SIG-M5 (cell line): ENCODE data around the gene GPSM1.

Experiments
- DNase-seq: peaks from one replicate; lab custom pipeline; 2025; lab: John Stamatoyannopoulos, UW

Gene GPSM1

DNA sequence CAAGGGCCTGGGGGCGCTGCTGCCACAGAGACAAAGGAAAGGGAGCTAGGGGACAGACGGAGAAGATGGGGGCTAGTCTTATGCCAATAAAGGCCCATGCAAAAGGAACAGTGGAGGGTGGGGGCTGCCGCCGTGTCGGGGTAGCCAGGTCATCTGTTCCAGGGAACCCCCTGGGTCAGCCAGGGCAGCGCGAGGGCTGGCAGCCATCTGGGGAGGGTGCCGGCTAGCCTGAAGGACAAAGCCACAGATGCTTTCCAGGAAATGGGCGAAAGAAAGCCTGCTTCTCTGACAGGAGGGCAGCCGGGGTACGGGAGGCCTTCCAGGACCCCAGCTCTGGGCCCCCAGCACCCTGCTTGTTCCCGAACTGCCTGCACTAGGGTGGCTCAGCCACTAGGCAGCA, 47.8 kb downstream of the GPSM1 start:
- DNase-seq: no peak

DNA sequence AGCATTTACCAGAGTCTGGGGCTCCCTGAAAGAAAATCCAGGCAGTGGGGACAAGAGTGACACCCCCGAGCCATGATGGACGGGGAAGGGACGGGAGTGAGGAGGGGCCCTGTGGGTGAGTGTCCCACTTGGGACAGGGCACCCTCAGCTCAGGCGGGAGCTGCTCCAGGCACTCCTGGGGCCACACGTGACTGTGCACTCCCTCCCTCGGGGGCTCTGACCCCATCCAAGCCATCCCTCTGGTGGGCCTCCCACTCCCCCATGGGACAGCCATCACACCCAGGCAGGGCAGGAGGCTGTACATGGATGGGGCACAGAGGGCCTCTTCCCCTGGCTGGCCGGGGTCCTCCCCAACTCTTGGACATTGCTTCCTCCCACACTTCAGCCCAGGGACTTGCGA, 49.1 kb downstream of the GPSM1 start:
- no peak for DNase-seq

GRCh38 chr9:136377341-136378169, 50.2 kb downstream of the GPSM1 start:
- DNase-seq: no peak

DNA sequence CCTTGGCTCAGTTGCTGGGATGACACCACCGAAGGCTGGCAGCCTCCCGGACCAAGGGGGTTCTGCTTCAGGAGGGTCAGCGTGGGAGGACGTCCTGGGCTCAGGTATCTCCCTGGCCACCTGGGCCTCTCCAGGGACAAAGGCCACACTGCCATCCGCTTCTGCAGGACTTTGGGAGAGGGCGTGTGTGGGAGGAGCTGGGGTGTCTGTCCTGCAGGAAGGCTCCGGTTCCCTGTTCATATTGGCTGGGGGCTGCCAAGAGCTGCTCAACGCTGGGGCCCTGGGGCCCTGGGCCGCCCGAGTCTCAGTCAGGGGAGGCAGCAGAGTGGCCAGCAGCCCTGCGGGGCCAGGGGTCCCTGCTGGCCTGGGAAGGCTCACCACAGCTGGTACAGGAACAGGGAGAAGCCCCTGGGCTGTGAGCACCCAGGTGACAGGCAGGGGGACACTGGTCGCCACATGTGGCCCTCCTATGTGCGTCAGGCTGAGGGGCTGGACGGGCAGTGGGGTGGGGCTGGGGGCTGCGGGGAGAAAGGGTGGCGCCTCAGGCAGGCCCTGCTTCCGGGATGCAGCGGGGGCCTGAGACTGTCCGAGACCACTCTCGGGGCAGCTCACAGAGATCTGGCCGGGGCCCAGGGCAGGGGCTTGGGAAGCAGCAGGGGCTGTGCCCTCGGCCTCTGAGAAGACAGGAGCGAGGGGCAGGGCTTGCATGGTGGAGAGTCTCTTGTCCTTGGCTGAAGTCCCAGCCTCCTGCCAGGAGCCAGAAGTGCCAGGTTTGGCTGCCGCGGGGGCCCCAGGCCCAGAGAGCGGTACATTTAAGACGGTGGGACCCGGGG, 51.0 kb downstream of the GPSM1 start:
- no peak for DNase-seq

DNA sequence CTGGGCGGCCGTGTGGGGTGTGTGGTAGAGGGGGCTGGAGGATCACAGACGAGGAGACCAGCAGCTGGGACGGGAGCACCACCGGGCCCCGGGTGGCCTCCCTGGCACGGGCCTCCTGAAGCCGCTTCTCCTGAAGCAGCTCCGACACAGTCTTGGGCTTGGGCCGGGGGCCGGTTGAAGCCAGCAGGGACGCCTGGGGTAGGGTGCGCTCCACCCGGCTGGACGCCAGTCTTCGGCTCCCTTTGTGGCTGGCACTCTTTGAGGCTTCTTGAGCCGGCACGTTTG, 51.6 kb downstream of the GPSM1 start:
- no peak for DNase-seq

- DNase-seq: no peak
Measured at GRCh38 chr9:136379401-136379800, 52.1 kb downstream of the GPSM1 start.

DNA sequence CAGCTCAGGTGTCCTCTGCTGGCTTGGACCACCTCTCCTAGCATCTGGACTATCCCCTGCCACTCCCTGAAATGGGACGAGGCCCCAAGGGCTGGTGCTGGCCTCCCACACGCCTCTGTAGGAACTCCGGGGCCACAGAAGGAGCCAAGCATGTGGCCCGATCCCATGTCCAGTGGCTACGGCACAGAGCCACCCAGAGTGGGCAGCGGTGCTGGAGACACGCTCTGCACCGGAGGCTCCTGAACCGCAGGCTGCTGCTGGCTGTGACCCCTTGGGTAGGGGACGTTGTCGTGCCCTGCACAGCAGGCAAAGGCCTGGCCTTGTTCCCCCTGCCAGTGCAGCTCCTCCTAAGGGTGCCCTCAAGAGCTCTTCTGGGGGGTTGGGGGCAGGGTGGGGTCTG, 52.6 kb downstream of the GPSM1 start:
- no peak for DNase-seq

GRCh38 chr9:136380381-136380780, 53.0 kb downstream of the GPSM1 start:
- DNase-seq: no peak

DNA sequence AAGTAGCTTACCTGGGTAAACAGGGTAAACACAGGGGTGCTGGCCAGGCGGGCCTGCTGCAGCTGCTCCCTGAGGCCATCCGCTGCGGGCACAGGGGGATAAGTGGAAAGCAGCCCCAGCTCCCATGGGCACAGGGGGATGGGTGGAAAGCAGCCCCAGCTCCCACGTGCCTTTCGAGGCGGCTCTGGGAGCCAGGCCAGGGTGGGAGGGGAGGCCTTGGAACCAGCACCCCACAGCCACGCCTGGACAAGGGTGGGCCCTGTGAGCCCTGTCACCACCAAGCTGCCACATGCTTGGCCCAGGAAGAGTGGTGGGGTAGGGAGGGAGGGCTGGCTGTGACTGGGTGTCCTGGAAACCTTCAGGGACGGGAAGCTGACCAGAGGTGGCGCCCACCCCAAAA, 54.0 kb downstream of the GPSM1 start:
- no peak for DNase-seq

DNA sequence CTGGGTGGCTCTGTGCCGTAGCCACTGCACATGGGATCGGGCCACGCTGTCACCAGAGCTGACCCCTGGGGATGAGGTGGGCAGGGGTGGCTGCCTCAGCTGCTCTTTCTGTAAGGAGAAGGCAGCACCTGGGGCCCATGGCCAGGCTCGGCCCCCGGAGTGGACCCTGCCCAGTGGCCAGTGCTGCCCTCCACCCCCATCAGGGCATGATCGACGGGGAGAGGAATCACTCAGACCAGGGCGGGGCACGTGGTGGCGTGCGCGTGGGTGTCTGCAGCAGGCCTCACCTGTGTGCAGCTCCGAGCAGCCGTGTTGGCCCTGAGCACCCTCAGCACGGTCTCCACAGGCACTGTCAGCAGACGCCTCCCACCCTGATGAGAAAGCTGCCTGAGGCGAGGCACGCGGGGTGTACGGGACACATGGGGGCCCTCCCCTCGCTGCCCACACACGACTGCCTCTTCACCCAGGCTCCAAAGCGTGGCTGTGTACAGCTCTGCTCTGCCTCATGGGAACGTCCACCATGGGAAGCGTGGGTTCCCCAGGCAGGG, 54.7 kb downstream of the GPSM1 start:
- no peak for DNase-seq

GRCh38 chr9:136383436-136383835, 56.1 kb downstream of the GPSM1 start:
- DNase-seq: no peak

DNA sequence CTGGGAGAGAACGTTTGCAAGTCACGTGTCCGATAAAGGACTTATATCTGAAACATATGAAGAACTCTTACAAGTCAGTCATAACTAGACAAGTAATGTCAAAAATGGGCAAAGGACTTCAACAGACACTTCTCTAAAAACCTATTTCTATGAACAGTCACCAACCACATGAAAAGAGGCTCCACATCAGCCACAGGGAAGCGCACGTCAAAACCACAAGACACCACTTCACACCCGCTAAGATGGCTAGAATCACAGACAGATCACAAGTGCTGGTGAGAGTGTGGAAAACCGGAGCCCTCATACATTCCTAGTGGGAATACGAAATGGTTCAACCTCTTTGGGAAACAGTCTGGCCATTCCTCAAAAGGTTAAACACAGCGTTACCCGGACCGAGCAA, 57.7 kb downstream of the GPSM1 start:
- DNase-seq: no peak

DNA sequence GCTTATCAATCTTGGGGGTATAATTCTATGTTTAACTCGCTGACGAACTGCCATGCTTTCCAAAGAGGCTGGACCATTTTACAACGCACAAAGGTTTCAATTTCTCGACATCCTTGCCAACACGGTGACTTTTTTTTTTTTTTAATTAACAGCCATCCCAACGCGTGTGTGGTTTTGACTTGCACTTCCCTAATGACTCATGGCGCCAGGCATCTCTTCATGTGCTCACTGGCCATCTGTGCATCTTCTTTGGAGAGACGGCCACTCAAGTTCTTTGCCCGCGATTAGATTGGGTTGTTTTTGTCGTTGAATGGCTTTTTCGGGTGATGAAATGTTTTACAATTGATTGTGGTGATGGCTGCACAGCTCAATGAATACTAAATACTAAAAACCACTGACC, 58.7 kb downstream of the GPSM1 start:
- DNase-seq: no peak

DNA sequence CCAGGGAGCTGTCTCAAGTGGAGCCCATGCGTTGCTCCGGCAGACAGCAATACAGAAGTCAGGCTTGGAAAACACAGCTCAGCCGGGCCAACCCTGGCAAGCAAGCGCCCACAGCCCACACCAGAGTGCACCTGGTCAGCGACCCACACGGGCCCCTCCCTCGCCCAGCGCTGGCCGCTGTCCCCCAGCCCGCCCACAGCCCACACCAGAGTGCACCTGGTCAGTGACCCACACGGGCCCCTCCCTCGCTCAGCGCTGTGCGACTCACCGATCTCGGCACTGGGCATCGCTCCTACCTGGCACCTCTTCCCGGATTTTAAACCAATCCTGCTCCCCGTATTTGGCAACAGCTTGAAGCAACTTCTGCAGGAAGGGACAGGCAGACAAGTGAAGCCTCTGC, 59.9 kb downstream of the GPSM1 start:
- no peak for DNase-seq

DNA sequence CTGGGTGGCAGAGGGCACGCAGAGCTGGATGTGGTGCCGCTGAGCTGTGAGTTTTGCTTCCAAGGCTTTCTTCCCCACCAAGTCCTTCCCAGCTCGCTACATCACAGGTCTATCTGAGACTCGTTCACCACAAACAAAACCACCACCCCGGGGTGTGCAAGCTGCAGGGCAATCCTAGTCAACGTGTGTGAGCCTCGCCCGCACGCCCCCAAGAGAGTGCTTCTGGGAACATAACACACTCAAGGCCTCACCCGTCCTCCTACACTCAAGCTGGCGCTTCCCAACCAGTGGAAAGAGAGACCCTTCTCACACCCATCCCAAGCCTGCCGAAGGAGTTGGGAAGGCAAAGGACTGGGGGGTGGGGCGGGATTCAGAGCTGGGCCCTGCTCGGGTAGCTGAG, 62.1 kb downstream of the GPSM1 start:
- DNase-seq: no peak

- DNase-seq: no peak
Measured at GRCh38 chr9:136391737-136392537, 64.6 kb downstream of the GPSM1 start.

- DNase-seq: no peak
Measured at GRCh38 chr9:136392538-136393449, 65.5 kb downstream of the GPSM1 start.

- DNase-seq: no peak
Measured at GRCh38 chr9:136393531-136393930, 66.2 kb downstream of the GPSM1 start.

DNA sequence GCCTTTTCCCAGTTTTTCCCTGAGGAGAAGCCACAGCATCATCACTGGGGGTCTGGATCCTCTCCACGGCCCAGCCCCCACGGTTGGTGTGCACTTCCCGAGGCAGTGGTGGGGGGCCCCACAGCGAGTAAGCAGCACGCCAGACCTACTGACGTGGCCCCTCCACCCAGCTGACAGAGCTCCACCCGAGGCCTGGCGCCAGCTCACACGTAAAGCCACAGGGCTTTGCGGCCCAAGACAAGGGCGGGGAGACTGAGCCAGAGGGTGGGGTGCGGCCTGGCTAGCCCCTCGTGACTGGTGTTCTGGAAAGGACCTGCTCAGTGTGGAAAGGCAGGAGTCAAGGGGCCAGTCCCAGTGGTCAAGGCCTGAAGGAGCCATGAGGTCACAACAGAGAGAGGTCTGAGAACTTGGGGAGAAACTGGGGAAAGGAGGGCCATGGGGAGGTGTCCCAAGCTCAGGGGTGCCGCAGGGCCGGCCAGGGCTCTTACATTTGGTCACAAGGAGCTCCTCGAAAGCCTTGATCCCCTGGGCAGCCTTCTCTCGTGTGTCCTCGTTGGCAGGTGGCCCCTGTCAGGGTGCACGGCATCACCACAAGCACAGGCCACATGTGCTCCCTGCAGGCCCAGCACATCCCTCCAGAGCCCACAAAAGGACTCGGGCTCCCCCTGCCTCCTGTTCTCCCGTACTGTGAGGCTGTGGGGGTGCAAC, 67.1 kb downstream of the GPSM1 start:
- DNase-seq: no peak

- DNase-seq: no peak
Measured at GRCh38 chr9:136395020-136395340, 67.6 kb downstream of the GPSM1 start.
